Gastroesophageal sphincter (tissue), 3 donors: Measurements from ENCODE around the gene CFAP61.

Experiments used
- POLR2A ChIP-seq, 2 donors: fragments of 450-650 bp; IDR thresholded peaks; one replicate each; pipeline ENCODE4 v1.6.1; 2017; ENCODE audit warnings: antibody characterized with exemption in 2 of 2, mild to moderate bottlenecking in 2 of 2, moderate library complexity in 1 of 2
- TF ChIP-seq, protein P1 (sequence below), 4 experiments: fragments of 200-600 bp in 2 of 4; fragments of 450-650 bp in 2 of 4; sonication (generic) in 1 of 4; IDR thresholded peaks; one replicate each; pipeline ENCODE4 v1.5.1; 2017 to 2019; ENCODE audit warnings: antibody characterized with exemption in 4 of 4, mild to moderate bottlenecking in 2 of 4, moderate library complexity in 2 of 4

DNA sequence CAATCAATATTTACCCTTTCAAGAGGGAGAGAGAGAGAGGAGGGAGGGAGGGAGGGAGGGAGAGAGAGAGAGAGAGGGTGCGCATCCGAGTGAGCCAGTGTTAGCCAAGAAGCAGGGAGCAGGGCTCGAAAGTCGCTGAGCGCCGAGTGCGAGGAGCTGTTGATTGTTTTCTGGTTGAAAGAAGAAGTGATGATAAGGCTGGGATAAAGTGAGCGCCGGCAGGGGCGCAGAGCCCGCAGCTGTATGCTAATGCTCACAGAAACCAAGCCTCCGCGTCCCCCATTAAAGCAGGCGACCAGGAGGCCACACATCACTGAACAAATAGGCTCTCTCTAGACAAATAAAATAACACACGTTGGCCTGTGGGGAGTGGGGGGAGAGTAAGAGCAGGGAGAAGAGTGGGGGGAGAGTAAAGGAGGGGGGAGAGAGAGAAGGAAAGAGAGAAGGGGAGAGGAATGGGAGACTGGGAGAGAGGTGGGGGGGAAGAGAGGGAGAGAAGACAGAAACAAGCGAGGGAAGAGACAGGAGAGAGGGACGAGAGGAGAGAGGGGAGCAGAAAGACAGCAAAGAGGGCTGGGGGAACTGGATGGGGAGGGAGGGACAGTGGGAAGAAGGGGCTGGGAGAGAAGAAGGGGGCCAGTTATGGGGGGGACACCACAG lies 310.6 kb downstream of the CFAP61 start:
- TF ChIP-seq, protein P1, sequence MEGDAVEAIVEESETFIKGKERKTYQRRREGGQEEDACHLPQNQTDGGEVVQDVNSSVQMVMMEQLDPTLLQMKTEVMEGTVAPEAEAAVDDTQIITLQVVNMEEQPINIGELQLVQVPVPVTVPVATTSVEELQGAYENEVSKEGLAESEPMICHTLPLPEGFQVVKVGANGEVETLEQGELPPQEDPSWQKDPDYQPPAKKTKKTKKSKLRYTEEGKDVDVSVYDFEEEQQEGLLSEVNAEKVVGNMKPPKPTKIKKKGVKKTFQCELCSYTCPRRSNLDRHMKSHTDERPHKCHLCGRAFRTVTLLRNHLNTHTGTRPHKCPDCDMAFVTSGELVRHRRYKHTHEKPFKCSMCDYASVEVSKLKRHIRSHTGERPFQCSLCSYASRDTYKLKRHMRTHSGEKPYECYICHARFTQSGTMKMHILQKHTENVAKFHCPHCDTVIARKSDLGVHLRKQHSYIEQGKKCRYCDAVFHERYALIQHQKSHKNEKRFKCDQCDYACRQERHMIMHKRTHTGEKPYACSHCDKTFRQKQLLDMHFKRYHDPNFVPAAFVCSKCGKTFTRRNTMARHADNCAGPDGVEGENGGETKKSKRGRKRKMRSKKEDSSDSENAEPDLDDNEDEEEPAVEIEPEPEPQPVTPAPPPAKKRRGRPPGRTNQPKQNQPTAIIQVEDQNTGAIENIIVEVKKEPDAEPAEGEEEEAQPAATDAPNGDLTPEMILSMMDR (IDR thresholded peaks at IDR 0.05), result no peak
- no peak for TF ChIP-seq POLR2A (IDR thresholded peaks at IDR 0.05)
